Lung (tissue), 12 donors: ENCODE results near the gene SLC26A11. TPM values are rescaled to one million over a fixed set of nuclear protein-coding genes. Genes with fewer than 3 reads are reported as not detected.

Source experiments
- ATAC-seq: fragments of 200-7000 bp; cut with Tn5 transposase; one replicate; pipeline ENCODE4 v1.9.1; 2020; ENCODE audit warnings: moderate number of reproducible peaks; ENCODE audit not compliant: insufficient read depth, low FRiP score
- DNase-seq, 3 donors: peaks; one replicate each; pipeline ENCODE4 v3.0.0-alpha.2; 2013 to 2017
- H3K27ac ChIP-seq, 2 donors: one replicate each; pipeline ENCODE4 v1.5.1; 2013; ENCODE audit warnings: mild to moderate bottlenecking in 2 of 2, moderate library complexity in 2 of 2, control low read depth in 1 of 2, inconsistent platforms in 1 of 2, low read depth in 1 of 2, low read length in 1 of 2
- H3K27me3 ChIP-seq, 3 donors: one replicate each; pipeline ENCODE4 v1.5.1; 2013; ENCODE audit warnings: low read length in 2 of 3; ENCODE audit not compliant: control insufficient read depth in 3 of 3, insufficient read depth in 3 of 3
- H3K36me3 ChIP-seq, 4 donors: one replicate each; pipeline ENCODE4 v1.5.1; 2013; ENCODE audit warnings: low read length in 4 of 4, mild to moderate bottlenecking in 1 of 4, moderate library complexity in 1 of 4; ENCODE audit not compliant: control insufficient read depth in 4 of 4, insufficient read depth in 4 of 4
- H3K4me1 ChIP-seq, 5 donors: one replicate each; pipeline ENCODE4 v1.5.1; 2013; ENCODE audit warnings: low read length in 5 of 5, mild to moderate bottlenecking in 2 of 5, moderate library complexity in 1 of 5; ENCODE audit not compliant: control insufficient read depth in 5 of 5, insufficient read depth in 5 of 5
- H3K4me3 ChIP-seq: one replicate; pipeline ENCODE4 v1.5.1; 2013; ENCODE audit warnings: mild to moderate bottlenecking, control low read depth, moderate library complexity
- H3K9ac ChIP-seq, 2 donors: one replicate each; pipeline ENCODE4 v1.5.1; 2013; ENCODE audit warnings: low read length in 2 of 2, control low read depth in 1 of 2; ENCODE audit not compliant: insufficient read depth in 1 of 2
- H3K9me3 ChIP-seq, 4 donors: one replicate each; pipeline ENCODE4 v1.5.1; 2013; ENCODE audit warnings: low read length in 3 of 4, mild to moderate bottlenecking in 1 of 4, moderate library complexity in 1 of 4; ENCODE audit not compliant: control insufficient read depth in 4 of 4, insufficient read depth in 3 of 4
- CTCF ChIP-seq: IDR thresholded peaks from 2 replicates; pipeline ENCODE4 v1.5.1; 2012; ENCODE audit warnings: mild to moderate bottlenecking; ENCODE audit errors: control extremely low read depth, extremely low read depth
- WGBS, 2 donors: extraction: QIAGEN DNeasy Blood & Tissue Kit; methylation state at CpG; one replicate each; pipeline ENCODE4 v1.1.7; 2013; 5-methylcytosine and 5-hydroxymethylcytosine counted together
- polyA plus RNA-seq, 2 donors: library from polyadenylated mRNA; stranded (reverse); fragments of 200-250 nt; gene quantifications; one replicate each; pipeline ENCODE4 v1.2.1, GENCODE V29; 2013
- total RNA-seq, 2 donors: library from RNA; depleted of rRNA in 1 of 2; stranded (reverse); fragments of >200 nt in 1 of 2; gene quantifications; one replicate each; pipeline ENCODE4 v1.2.1, GENCODE V29; 2014 to 2021
- donor health status: control.
- donor health status: control.
- donor health status: Bipolar disorder and iron deficiency.
- donor health status: healthy.
- donor health status: DM: yes; HTN: yes; CAD: no.

The SLC26A11 gene
- total and polyA plus RNA-seq, 4 donors = 25.0 to 37.0 (median 31.0) TPM

DNA sequence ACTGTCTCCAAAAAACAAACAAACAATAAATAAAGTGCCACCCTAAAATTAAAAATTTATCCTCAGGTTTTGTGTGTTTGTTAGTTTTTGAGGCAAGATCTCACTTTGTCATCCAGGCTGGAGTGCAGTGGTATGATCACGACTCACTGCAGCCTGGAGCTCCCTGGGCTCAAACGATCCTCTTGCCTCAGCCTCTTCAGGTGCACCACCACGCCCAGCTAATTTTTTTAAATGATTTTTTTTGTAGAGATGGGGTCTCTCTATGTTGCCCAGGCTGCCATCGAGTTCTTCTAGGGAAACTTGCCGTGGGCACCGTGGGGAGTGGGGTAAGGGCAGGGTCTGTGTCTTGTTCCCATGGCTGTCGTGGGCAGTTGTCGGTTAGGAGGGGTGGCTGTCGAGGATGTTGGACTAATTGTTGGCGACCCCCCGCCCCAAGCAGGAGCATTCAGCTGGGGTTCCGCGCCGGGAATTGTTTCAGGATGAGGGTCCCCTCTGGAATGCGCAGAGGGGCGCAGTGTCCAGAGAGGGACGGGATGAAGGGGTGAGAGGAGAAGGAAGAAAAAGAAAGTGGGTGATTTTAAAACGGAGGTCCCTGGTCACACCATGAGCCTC lies 39.3 kb downstream of the SLC26A11 start:
- WGBS, 2 donors = 29 to 64% methylated on average over 18 of the region's 18 CpGs
- ATAC-seq = no peak
- Histone ChIP-seq H3K4me1 (peaks cover 3 to 33% (median 20%) of the 10 kb centered on the region in 5 donors), H3K9ac (peak overlapping the region in 1 of 2 donors; percentile 58), H3K36me3 (no peaks in the 10 kb centered on the region), H3K27ac (peak overlapping the region; percentile 94 to 96), H3K4me3 (peak overlapping the region; percentile 52), H3K27me3 (no peaks in the 10 kb centered on the region), H3K9me3 (no peaks in the 10 kb centered on the region)
- TF ChIP-seq CTCF = no peak
- no peak for DNase-seq

- no peaks in the 10 kb centered on the region for H3K9me3 ChIP-seq
- peak overlapping the region; percentile 94 to 96 for H3K27ac ChIP-seq
- peak; percentile 80 to 82 (median 82) for DNase-seq
- WGBS, 2 donors = 1 to 2% methylated on average over 26 to 63 of the region's 63 CpGs
- ATAC-seq = peak; percentile 78
- peak overlapping the region in 1 of 2 donors; percentile 58 for H3K9ac ChIP-seq
- H3K27me3 ChIP-seq = no peaks in the 10 kb centered on the region
- H3K4me3 ChIP-seq = peak overlapping the region; percentile 52
- no peak for TF ChIP-seq CTCF
- H3K4me1 ChIP-seq = peaks cover 3 to 33% (median 20%) of the 10 kb centered on the region in 5 donors
- H3K36me3 ChIP-seq = no peaks in the 10 kb centered on the region
These were observed 39.9 kb downstream of the SLC26A11 start for GRCh38 chr17:80260069-80260535.

DNA sequence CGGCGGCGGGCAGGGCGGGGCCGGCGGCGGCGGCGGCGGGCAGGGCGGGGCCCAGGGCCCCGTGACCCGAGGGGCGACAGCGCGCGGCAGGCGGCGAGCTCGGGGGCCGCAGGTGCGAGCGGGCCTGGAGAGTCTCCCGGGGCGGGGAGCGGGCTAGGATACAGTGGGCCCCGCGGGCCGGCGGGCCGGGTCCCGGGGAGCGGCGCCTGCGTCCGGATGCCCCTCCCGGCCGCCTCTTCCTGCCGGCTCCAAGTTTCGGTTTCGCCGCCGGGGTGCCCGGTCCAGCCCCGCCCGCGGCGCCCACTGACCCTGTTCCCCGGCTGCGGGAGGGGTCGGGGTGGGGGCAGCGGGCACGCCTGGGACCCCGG lies 40.5 kb downstream of the SLC26A11 start, which contains the start of gene RNF213:
RNF213 (plus strand) TSS at position 62 of the 368 bp plus-strand sequence. CDS start 2,830 bp downstream, outside the sequence.
- Histone ChIP-seq H3K36me3 (no peaks in the 10 kb centered on the region), H3K9me3 (no peaks in the 10 kb centered on the region), H3K27me3 (no peaks in the 10 kb centered on the region), H3K9ac (peak within 1 kb of the TSS in 1 of 2 donors; percentile 58), H3K4me3 (peak within 1 kb of the TSS; percentile 87), H3K4me1 (peaks cover 3 to 33% (median 18%) of the 10 kb centered on the region in 5 donors), H3K27ac (peak within 1 kb of the TSS; percentile 95 to 97)
- DNase-seq (peak; percentile 37 to 42 (median 38)), ATAC-seq (peak; percentile 20)
- 0 to 2% methylated on average over 13 to 52 of the region's 54 CpGs for WGBS, 2 donors
- no peak for TF ChIP-seq CTCF
